ENCODE measurements around the gene LYPD6B.
"Not testable (repeated sequence)": the region's sequence is repeated elsewhere in the genome, so short reads cannot be mapped to it uniquely, and the experiment has no call there.

Gene LYPD6B

DNA sequence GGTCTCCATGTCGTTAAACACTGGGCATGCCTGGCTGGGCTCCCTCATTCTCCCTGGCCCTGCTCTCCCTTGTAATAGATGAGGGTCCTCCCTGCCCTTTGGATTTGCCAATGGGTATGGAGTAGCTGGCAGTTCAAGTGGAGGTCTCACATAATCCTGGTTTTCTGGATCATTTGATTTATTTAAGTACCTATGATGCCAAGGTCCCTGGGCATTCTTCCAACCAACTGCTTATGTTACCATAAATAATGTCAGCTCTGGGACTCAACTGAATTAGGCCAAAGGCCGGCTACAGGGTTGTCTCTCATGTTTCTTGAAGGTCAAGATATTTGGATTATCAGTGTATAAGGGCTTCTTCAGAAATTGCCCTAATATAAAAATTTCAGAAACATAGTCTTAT, 186.9 kb downstream of the LYPD6B start:
- Histone ChIP-seq H3K9me3 (ENCODE audit: control insufficient read depth, low read length) (no peaks in the 10 kb centered on the region), H3K27me3 (replicated peaks; ENCODE audit: control insufficient read depth, insufficient read depth, low read length, poor library complexity, severe bottlenecking) (no peaks in the 10 kb centered on the region), H3K27ac (ENCODE audit: insufficient read depth, low read length, poor library complexity, severe bottlenecking) (no peak overlapping the region), H3K4me3 (ENCODE audit: insufficient read depth, low read depth, low read length, poor library complexity, severe bottlenecking) (no peak overlapping the region), H3K36me3 (ENCODE audit: control insufficient read depth, insufficient read depth, low read length) (no peaks in the 10 kb centered on the region), H3K4me1 (ENCODE audit: control insufficient read depth, insufficient read depth, low read length, poor library complexity, severe bottlenecking) (no peaks in the 10 kb centered on the region)
- DNase-seq: no peak

DNA sequence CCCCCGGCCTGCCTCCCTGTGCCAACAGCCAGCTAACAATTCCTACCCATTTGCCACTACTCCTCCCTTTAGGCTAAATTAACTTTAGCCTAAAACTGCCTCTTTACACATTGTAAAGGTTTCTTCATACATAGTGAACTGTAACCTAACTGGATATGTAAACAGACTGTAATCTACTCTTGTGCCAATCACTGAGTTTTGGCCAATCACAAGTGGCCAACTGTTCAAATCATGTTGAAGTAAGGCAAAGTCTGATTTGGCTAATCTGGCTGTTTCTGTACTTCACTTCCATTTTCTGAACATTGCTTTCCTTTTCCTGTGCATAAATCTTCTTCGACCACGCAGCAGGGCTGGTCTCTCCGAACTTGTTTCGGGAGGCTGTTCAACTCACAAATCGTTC, 188.3 kb downstream of the LYPD6B start:
- H3K9me3 ChIP-seq (ENCODE audit: control insufficient read depth, low read length): no peaks in the 10 kb centered on the region
- no peaks in the 10 kb centered on the region for H3K27me3 ChIP-seq (replicated peaks; ENCODE audit: control insufficient read depth, insufficient read depth, low read length, poor library complexity, severe bottlenecking)
- no peaks in the 10 kb centered on the region for H3K4me1 ChIP-seq (ENCODE audit: control insufficient read depth, insufficient read depth, low read length, poor library complexity, severe bottlenecking)
- H3K4me3 ChIP-seq (ENCODE audit: insufficient read depth, low read depth, low read length, poor library complexity, severe bottlenecking): no peak overlapping the region
- no peaks in the 10 kb centered on the region for H3K36me3 ChIP-seq (ENCODE audit: control insufficient read depth, insufficient read depth, low read length)
- DNase-seq: no peak
- H3K27ac ChIP-seq (ENCODE audit: insufficient read depth, low read length, poor library complexity, severe bottlenecking): no peak overlapping the region

DNA sequence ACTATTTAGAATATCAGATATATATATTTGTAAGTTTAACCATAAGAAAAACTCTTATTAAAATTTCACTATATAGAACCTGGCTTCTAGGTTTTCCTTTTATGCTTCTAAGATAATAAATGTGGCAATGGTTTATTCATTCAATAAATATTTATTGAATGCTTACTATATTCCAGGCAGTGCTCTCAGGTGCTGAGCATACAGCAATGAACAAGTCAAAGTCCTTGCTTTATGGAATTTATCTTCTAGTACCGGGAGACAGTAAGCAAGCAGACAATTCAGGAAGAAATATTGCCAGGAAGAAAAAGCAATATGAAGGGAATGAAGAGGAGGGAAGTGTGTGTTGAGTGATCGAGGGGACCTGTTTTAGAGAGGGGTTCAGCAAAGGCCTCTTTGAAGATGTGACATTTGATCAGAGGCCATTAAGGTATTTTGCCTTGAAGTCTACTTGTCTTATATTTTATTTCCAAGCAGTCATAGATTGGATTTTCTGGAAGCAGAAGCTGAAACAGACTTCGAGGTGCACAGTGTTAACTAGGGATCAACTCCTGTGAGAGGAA, 197.4 kb downstream of the LYPD6B start:
- H3K27ac ChIP-seq (ENCODE audit: insufficient read depth, low read length, poor library complexity, severe bottlenecking): no peak overlapping the region
- H3K27me3 ChIP-seq (replicated peaks; ENCODE audit: control insufficient read depth, insufficient read depth, low read length, poor library complexity, severe bottlenecking): no peaks in the 10 kb centered on the region
- no peak overlapping the region for H3K4me3 ChIP-seq (ENCODE audit: insufficient read depth, low read depth, low read length, poor library complexity, severe bottlenecking)
- no peaks in the 10 kb centered on the region for H3K4me1 ChIP-seq (ENCODE audit: control insufficient read depth, insufficient read depth, low read length, poor library complexity, severe bottlenecking)
- no peak for DNase-seq
- no peaks in the 10 kb centered on the region for H3K36me3 ChIP-seq (ENCODE audit: control insufficient read depth, insufficient read depth, low read length)
- no peaks in the 10 kb centered on the region for H3K9me3 ChIP-seq (ENCODE audit: control insufficient read depth, low read length)

DNA sequence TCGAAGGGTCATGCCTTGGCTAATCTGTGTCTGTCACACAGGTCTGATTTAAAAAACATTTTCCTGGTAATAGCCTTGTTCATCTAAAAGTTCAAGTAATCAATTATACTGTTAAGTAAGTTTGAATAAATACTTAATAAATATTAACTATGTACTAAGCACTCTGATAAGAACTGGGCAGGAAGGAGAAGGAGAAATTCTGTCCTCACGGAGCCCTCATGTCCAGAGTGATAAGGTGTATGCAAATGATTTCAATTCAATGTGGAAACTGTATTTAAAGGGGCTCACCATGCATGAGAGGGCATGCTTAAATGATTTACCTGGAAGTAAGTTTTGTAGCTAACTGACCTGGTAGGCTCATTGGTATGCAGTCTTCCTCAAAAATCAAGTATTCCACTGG, 197.9 kb downstream of the LYPD6B start:
- Histone ChIP-seq H3K9me3 (ENCODE audit: control insufficient read depth, low read length) (no peaks in the 10 kb centered on the region), H3K27me3 (replicated peaks; ENCODE audit: control insufficient read depth, insufficient read depth, low read length, poor library complexity, severe bottlenecking) (no peaks in the 10 kb centered on the region), H3K4me3 (ENCODE audit: insufficient read depth, low read depth, low read length, poor library complexity, severe bottlenecking) (no peak overlapping the region), H3K4me1 (ENCODE audit: control insufficient read depth, insufficient read depth, low read length, poor library complexity, severe bottlenecking) (no peaks in the 10 kb centered on the region), H3K36me3 (ENCODE audit: control insufficient read depth, insufficient read depth, low read length) (no peaks in the 10 kb centered on the region), H3K27ac (ENCODE audit: insufficient read depth, low read length, poor library complexity, severe bottlenecking) (no peak overlapping the region)
- DNase-seq: no peak

DNA sequence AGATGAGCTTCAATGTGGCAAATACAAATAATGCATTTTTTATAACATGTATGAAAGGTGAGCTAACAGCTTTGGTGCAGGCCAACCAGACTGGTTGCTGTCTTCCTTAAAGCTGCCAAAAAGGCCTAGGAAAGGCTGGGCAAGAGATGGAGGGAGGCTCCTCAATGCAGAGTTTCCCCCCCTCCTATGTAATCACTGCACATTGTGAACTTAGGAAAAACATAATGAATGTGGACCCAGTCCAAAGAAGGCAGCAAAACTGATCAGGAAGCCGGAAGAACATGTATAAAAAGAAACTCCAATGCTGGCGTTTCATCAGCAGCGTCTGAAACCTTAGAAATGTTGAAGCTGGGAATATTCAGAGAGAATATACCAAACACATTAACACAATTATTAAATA, 207.7 kb downstream of the LYPD6B start:
- no peaks in the 10 kb centered on the region for H3K36me3 ChIP-seq (ENCODE audit: control insufficient read depth, insufficient read depth, low read length)
- no peaks in the 10 kb centered on the region for H3K9me3 ChIP-seq (ENCODE audit: control insufficient read depth, low read length)

DNA sequence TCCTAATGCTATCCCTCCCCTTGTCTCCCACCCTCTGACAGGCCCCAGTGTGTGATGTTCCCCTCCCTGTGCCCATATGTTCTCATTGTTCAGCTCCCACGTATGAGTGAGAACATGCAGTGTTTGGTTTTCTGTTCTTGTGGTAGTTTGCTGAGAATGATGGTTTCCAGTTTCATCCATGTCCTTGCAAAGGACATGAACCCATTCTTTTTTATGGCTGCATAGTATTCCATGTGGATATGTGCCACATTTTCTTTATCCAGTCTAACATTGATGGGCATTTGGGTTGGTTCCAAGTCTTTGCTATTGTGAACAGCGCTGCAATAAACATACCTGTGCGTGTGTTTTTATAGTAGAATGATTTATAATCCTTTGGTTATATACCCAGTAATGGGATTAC, 212.9 kb downstream of the LYPD6B start:
- not testable (repeated sequence) for DNase-seq; H3K4me3 ChIP-seq (ENCODE audit: insufficient read depth, low read depth, low read length, poor library complexity, severe bottlenecking); H3K27me3 ChIP-seq (replicated peaks; ENCODE audit: control insufficient read depth, insufficient read depth, low read length, poor library complexity, severe bottlenecking); H3K27ac ChIP-seq (ENCODE audit: insufficient read depth, low read length, poor library complexity, severe bottlenecking); H3K9me3 ChIP-seq (ENCODE audit: control insufficient read depth, low read length); H3K36me3 ChIP-seq (ENCODE audit: control insufficient read depth, insufficient read depth, low read length); H3K4me1 ChIP-seq (ENCODE audit: control insufficient read depth, insufficient read depth, low read length, poor library complexity, severe bottlenecking)

More for the DNA sequence above, 207.7 kb downstream of the LYPD6B start:
- no peak overlapping the region for H3K27ac ChIP-seq (ENCODE audit: insufficient read depth, low read length, poor library complexity, severe bottlenecking)
- DNase-seq: no peak
- no peak overlapping the region for H3K4me3 ChIP-seq (ENCODE audit: insufficient read depth, low read depth, low read length, poor library complexity, severe bottlenecking)
- H3K27me3 ChIP-seq (replicated peaks; ENCODE audit: control insufficient read depth, insufficient read depth, low read length, poor library complexity, severe bottlenecking): no peaks in the 10 kb centered on the region
- H3K4me1 ChIP-seq (ENCODE audit: control insufficient read depth, insufficient read depth, low read length, poor library complexity, severe bottlenecking): no peaks in the 10 kb centered on the region

DNA sequence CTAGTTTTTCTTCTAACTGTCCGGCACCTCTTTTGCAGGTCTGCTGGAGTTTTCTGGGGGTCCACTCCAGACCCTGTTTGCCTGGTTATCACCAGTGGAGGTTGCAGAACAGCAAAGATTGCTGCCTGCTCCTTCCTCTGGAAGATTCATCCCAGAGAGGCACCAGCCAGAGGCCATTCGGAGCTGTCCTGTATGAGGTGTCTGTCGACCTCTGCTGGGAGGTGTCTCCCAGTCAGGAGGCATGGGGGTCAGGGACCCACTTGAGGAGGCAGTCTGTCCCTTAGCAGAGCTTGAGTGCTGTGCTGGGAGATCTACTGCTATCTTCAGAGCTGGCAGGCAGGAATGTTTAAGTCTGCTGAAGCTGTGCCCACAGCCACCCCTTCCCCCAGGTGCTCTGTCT, 218.4 kb downstream of the LYPD6B start:
- H3K27ac ChIP-seq (ENCODE audit: insufficient read depth, low read length, poor library complexity, severe bottlenecking); H3K27me3 ChIP-seq (replicated peaks; ENCODE audit: control insufficient read depth, insufficient read depth, low read length, poor library complexity, severe bottlenecking); DNase-seq; H3K9me3 ChIP-seq (ENCODE audit: control insufficient read depth, low read length); H3K36me3 ChIP-seq (ENCODE audit: control insufficient read depth, insufficient read depth, low read length); H3K4me3 ChIP-seq (ENCODE audit: insufficient read depth, low read depth, low read length, poor library complexity, severe bottlenecking); H3K4me1 ChIP-seq (ENCODE audit: control insufficient read depth, insufficient read depth, low read length, poor library complexity, severe bottlenecking): not testable (repeated sequence)

DNA sequence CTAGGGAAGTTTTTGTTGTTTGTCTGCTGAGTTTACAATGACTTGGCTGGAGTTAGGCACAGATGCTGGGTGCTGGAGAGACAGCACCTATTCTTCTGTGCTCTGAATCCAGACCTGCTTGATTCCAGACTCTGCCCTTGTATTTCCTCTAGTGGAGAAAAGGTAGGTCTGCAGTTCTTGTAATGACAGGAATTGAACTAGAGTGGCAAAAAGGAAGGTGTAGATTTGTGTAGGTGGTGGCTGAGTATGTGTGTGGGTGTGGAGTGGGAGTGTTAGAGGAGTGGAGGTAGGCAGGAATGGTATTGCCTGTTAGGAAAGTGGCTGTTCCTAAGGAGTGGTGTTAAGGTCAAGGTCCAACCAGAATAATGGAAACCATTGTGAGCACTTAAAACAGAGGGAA, 220.0 kb downstream of the LYPD6B start:
- no peaks in the 10 kb centered on the region for H3K36me3 ChIP-seq (ENCODE audit: control insufficient read depth, insufficient read depth, low read length)
- no peak overlapping the region for H3K27ac ChIP-seq (ENCODE audit: insufficient read depth, low read length, poor library complexity, severe bottlenecking)
- H3K4me1 ChIP-seq (ENCODE audit: control insufficient read depth, insufficient read depth, low read length, poor library complexity, severe bottlenecking): no peaks in the 10 kb centered on the region
- no peaks in the 10 kb centered on the region for H3K27me3 ChIP-seq (replicated peaks; ENCODE audit: control insufficient read depth, insufficient read depth, low read length, poor library complexity, severe bottlenecking)
- DNase-seq: no peak
- H3K9me3 ChIP-seq (ENCODE audit: control insufficient read depth, low read length): no peaks in the 10 kb centered on the region
- H3K4me3 ChIP-seq (ENCODE audit: insufficient read depth, low read depth, low read length, poor library complexity, severe bottlenecking): no peak overlapping the region

DNA sequence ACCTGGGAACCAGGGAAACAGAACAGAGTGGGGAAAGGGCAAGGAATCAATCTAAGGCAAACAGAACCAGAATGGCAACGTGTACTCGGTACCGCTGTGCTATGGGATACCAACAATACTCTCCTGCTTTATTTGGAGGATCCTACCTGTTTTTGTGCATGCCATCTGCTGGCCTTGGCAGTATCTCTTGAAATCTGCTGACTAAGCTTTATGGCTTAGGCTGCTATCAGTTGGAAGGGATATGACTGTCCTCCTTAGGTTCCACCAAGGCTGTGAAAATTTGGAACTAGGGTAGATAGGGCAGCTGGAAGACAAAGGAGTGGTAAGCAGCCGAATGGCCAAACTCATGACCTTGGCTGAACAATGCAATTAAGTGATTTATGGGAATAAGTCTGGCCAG, 220.6 kb downstream of the LYPD6B start:
- H3K4me3 ChIP-seq (ENCODE audit: insufficient read depth, low read depth, low read length, poor library complexity, severe bottlenecking): no peak overlapping the region
- H3K9me3 ChIP-seq (ENCODE audit: control insufficient read depth, low read length): no peaks in the 10 kb centered on the region
- no peak overlapping the region for H3K27ac ChIP-seq (ENCODE audit: insufficient read depth, low read length, poor library complexity, severe bottlenecking)
- no peak for DNase-seq
- no peaks in the 10 kb centered on the region for H3K27me3 ChIP-seq (replicated peaks; ENCODE audit: control insufficient read depth, insufficient read depth, low read length, poor library complexity, severe bottlenecking)
- H3K36me3 ChIP-seq (ENCODE audit: control insufficient read depth, insufficient read depth, low read length): no peaks in the 10 kb centered on the region
- no peaks in the 10 kb centered on the region for H3K4me1 ChIP-seq (ENCODE audit: control insufficient read depth, insufficient read depth, low read length, poor library complexity, severe bottlenecking)

DNA sequence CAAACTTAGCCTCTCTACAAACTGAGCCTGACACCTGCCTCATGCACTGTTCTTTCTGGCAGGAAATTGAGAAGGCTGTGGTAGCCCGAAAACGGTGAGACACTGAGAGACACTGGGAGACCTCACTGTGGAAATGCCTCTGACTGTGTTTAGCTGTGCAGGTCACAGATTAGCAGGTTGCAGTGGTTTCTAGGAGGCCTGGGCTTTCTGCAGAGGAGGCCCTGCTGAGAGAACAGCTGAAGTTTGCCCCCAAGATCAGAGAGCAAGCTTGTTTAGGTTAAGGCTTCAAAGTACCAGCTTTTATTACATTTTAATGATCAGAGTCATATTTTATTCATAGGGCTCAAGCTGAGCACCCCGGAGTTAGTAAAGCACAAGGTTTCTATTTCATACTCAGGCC, 223.2 kb downstream of the LYPD6B start:
- no peaks in the 10 kb centered on the region for H3K9me3 ChIP-seq (ENCODE audit: control insufficient read depth, low read length)
- H3K4me1 ChIP-seq (ENCODE audit: control insufficient read depth, insufficient read depth, low read length, poor library complexity, severe bottlenecking): no peaks in the 10 kb centered on the region

More for the DNA sequence above, 223.2 kb downstream of the LYPD6B start:
- no peaks in the 10 kb centered on the region for H3K27me3 ChIP-seq (replicated peaks; ENCODE audit: control insufficient read depth, insufficient read depth, low read length, poor library complexity, severe bottlenecking)
- H3K4me3 ChIP-seq (ENCODE audit: insufficient read depth, low read depth, low read length, poor library complexity, severe bottlenecking): no peak overlapping the region
- no peak for DNase-seq
- H3K36me3 ChIP-seq (ENCODE audit: control insufficient read depth, insufficient read depth, low read length): no peaks in the 10 kb centered on the region
- H3K27ac ChIP-seq (ENCODE audit: insufficient read depth, low read length, poor library complexity, severe bottlenecking): no peak overlapping the region
